GM23248 (cell line): ENCODE data around the gene CD1C. TPM values are rescaled to one million over a fixed set of nuclear protein-coding genes. Genes with fewer than 3 reads are reported as not detected.

ENCODE experiments used
- DNase-seq: peaks from one replicate; pipeline ENCODE4 v3.0.0-alpha.2; 2015
- H2AFZ ChIP-seq: fragments of 200-600 bp; sonication (generic); 2 replicates; pipeline ENCODE4 v1.6.1; 2016; ENCODE audit warnings: antibody characterized with exemption
- H3F3A ChIP-seq: fragments of 200-600 bp; sonication (generic); 2 replicates; pipeline ENCODE4 v1.6.1; 2016; ENCODE audit warnings: mild to moderate bottlenecking, antibody characterized with exemption, mixed run types; ENCODE audit not compliant: insufficient read depth
- H3K27ac ChIP-seq: fragments of 200-600 bp; sonication (generic); 2 replicates; pipeline ENCODE4 v1.5.1; 2016; ENCODE audit warnings: mild to moderate bottlenecking
- H3K27me3 ChIP-seq: fragments of 200-600 bp; sonication (generic); replicated peaks from 2 replicates; pipeline ENCODE4 v1.6.1; 2016; ENCODE audit warnings: mild to moderate bottlenecking; ENCODE audit not compliant: insufficient read depth
- H3K36me3 ChIP-seq: fragments of 200-600 bp; sonication (generic); 2 replicates; pipeline ENCODE4 v1.6.1; 2016; ENCODE audit warnings: low read depth, mild to moderate bottlenecking
- H3K4me1 ChIP-seq: fragments of 200-600 bp; sonication (generic); 2 replicates; pipeline ENCODE4 v1.6.1; 2016; ENCODE audit warnings: mild to moderate bottlenecking; ENCODE audit not compliant: insufficient read depth
- H3K4me2 ChIP-seq: fragments of 200-600 bp; sonication (generic); one replicate; pipeline ENCODE4 v1.6.1; 2016; ENCODE audit warnings: mild to moderate bottlenecking; ENCODE audit not compliant: unreplicated experiment
- H3K4me3 ChIP-seq: fragments of 200-600 bp; sonication (generic); 2 replicates; pipeline ENCODE4 v1.5.1; 2016; ENCODE audit warnings: mild to moderate bottlenecking
- H3K79me2 ChIP-seq: fragments of 200-600 bp; sonication (generic); 2 replicates; pipeline ENCODE4 v1.6.1; 2016; ENCODE audit warnings: mild to moderate bottlenecking; ENCODE audit not compliant: insufficient read depth
- H3K9ac ChIP-seq: fragments of 200-600 bp; sonication (generic); 2 replicates; pipeline ENCODE4 v1.6.1; 2016; ENCODE audit warnings: mild to moderate bottlenecking
- H3K9me2 ChIP-seq: fragments of 200-600 bp; sonication (generic); 2 replicates; pipeline ENCODE4 v1.6.1; 2016; ENCODE audit warnings: mixed run types, mild to moderate bottlenecking, moderate library complexity; ENCODE audit not compliant: insufficient read depth
- H3K9me3 ChIP-seq: fragments of 200-600 bp; sonication (generic); one replicate; pipeline ENCODE4 v1.6.1; 2017; ENCODE audit warnings: low read depth
- H4K20me1 ChIP-seq: fragments of 200-600 bp; sonication (generic); 2 replicates; pipeline ENCODE4 v1.6.0; 2016; ENCODE audit not compliant: insufficient read depth
- EZH2 ChIP-seq: fragments of 200-600 bp; sonication (generic); IDR thresholded peaks from 2 replicates; pipeline ENCODE4 v1.6.1; 2018; ENCODE audit warnings: antibody characterized with exemption, mild to moderate bottlenecking; ENCODE audit not compliant: insufficient read depth, poor library complexity, severe bottlenecking
- EZH2phosphoT487 ChIP-seq: fragments of 200-600 bp; sonication (generic); IDR thresholded peaks from 2 replicates; pipeline ENCODE4 v1.6.1; 2018; ENCODE audit warnings: antibody characterized with exemption, moderate library complexity, mild to moderate bottlenecking, low read depth; ENCODE audit not compliant: insufficient read depth
- WGBS, 2 experiments: methylation state at CpG; one replicate each; pipeline ENCODE4 v1.1.6; 2015 to 2017; ENCODE audit warnings: low lambda C conversion rate in 2 of 2, low coverage in 1 of 2; ENCODE audit errors: missing lambda C conversion rate in 2 of 2; 5-methylcytosine and 5-hydroxymethylcytosine counted together
- in situ Hi-C: fragments of 300-500 bp; cut with MboI; formaldehyde crosslinking; loops from 2 replicates; pipeline ENCODE4 v1.15.0; 2020
- polyA plus RNA-seq: library from polyadenylated mRNA; unstranded; fragments of >200 nt; fragmentation: Nextera tagmentation; extraction: Ambion mirVana; gene quantifications from 2 replicates; pipeline ENCODE4 v1.2.1, GENCODE V29; 2016
- total RNA-seq: library from RNA; depleted of rRNA; stranded (reverse); fragments of >200 nt; shearing (Covaris generic); gene quantifications from 2 replicates; pipeline ENCODE4 v1.2.3, GENCODE V29; 2014

CD1C gene
- total and polyA plus RNA-seq, 2 experiments from 2014 or later: not detected

DNA sequence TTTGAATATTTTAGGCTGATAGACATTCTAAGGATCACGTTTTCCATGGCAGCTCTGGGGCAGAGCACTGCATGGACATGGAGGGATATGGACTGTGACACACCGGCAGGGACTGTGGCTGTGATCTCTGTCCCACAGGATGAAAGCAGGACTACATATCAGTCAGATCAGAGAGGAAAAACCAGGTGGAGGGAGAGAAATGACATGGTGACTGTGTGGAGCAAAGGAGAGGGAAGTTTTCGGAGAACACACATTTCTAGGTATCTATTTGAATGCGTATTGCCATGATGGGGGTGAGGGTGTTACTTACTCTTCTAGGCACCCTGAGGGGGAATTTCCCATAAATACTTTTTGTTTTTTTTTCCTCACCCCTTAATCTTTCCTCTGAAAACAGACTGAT is 3.2 kb upstream of the CD1C start:
- no peak overlapping the region for H3K27ac ChIP-seq
- H3K79me2 ChIP-seq: no peaks in the 10 kb centered on the region
- no peaks in the 10 kb centered on the region for H4K20me1 ChIP-seq
- H3F3A ChIP-seq: no peaks in the 10 kb centered on the region
- no peaks in the 10 kb centered on the region for H3K9me2 ChIP-seq
- in situ Hi-C loops: no loop called here
- 20 to 22% methylated on average over 4 of the region's 4 CpGs for WGBS, 2 experiments
- no peaks in the 10 kb centered on the region for H3K27me3 ChIP-seq
- no peaks in the 10 kb centered on the region for H3K36me3 ChIP-seq
- no peak overlapping the region for H3K9ac ChIP-seq
- TF ChIP-seq EZH2 (no peak), EZH2phosphoT487 (no peak)
- H3K9me3 ChIP-seq: no peaks in the 10 kb centered on the region
- no peak overlapping the region for H3K4me3 ChIP-seq
- no peak for DNase-seq
- no peak overlapping the region for H2AFZ ChIP-seq
- no peak overlapping the region for H3K4me2 ChIP-seq
- no peaks in the 10 kb centered on the region for H3K4me1 ChIP-seq

DNA sequence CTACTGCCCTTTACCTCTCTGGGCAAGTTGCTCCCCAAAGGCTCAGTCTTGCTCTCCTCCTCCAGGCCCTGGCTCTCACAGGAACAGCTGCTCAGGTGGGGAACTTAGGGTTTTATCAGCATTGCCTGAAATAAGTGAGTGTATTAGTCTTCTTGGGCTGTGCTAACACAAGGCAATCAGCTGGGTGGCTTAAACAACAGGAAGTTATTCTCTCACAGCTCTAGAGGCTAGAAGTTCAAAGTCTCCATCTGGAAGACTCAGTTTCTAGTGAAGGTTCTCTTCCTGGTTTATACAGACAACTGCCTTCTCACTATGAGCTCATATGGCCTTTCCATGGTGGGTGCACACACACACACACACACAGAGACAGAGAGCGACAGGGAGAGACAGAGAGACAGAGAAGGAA is 2.8 kb upstream of the CD1C start:
- no peak overlapping the region for H3K4me2 ChIP-seq
- DNase-seq: no peak
- in situ Hi-C loops: no loop called here
- H3K9me2 ChIP-seq: no peaks in the 10 kb centered on the region
- no peak overlapping the region for H2AFZ ChIP-seq
- H3K27me3 ChIP-seq: no peaks in the 10 kb centered on the region
- H3K4me1 ChIP-seq: no peaks in the 10 kb centered on the region
- no peaks in the 10 kb centered on the region for H4K20me1 ChIP-seq
- H3K9me3 ChIP-seq: no peaks in the 10 kb centered on the region
- H3K79me2 ChIP-seq: no peaks in the 10 kb centered on the region
- no peaks in the 10 kb centered on the region for H3F3A ChIP-seq
- TF ChIP-seq EZH2 (no peak), EZH2phosphoT487 (no peak)
- no peak overlapping the region for H3K4me3 ChIP-seq
- no peak overlapping the region for H3K27ac ChIP-seq
- H3K9ac ChIP-seq: no peak overlapping the region
- 8 to 12% methylated on average over 1 of the region's 1 CpG for WGBS, 2 experiments
- H3K36me3 ChIP-seq: no peaks in the 10 kb centered on the region

DNA sequence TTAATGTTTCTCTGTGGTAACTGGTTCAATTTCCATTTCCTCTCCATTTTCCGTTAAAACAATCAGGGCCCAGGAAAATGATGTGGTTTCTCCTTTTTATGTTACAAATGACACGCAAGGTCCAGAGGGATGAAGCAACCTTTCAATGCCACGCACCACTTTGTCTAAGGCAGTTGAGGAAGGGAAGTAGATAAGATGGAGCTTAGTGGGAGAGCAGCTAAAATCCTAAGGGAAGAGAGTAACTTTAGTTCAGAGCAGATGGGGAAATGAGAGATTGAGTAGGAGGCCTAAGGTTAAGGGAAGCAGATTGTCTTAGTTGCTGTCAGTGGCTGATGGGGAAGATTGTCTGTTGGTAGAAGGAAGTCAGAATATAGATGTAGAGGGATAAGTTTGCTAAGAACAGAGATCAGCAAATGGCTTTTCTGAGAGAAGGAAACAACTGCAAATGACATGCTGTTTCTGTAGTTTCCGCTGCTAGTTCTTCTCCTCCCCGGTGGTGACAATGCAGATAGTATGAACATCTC is 660 bp downstream of the CD1C start:
- Histone ChIP-seq H3K9ac (no peak overlapping the region), H3K27me3 (no peaks in the 10 kb centered on the region), H3K9me2 (no peaks in the 10 kb centered on the region), H3F3A (no peaks in the 10 kb centered on the region), H3K36me3 (no peaks in the 10 kb centered on the region), H4K20me1 (no peaks in the 10 kb centered on the region), H3K9me3 (no peaks in the 10 kb centered on the region), H3K27ac (no peak overlapping the region), H2AFZ (no peak overlapping the region), H3K79me2 (no peaks in the 10 kb centered on the region), H3K4me3 (no peak overlapping the region), H3K4me1 (no peaks in the 10 kb centered on the region), H3K4me2 (no peak overlapping the region)
- in situ Hi-C loops: no loop called here
- TF ChIP-seq EZH2phosphoT487 (no peak), EZH2 (no peak)
- no peak for DNase-seq
- 19 to 27% methylated on average over 5 of the region's 5 CpGs for WGBS, 2 experiments

DNA sequence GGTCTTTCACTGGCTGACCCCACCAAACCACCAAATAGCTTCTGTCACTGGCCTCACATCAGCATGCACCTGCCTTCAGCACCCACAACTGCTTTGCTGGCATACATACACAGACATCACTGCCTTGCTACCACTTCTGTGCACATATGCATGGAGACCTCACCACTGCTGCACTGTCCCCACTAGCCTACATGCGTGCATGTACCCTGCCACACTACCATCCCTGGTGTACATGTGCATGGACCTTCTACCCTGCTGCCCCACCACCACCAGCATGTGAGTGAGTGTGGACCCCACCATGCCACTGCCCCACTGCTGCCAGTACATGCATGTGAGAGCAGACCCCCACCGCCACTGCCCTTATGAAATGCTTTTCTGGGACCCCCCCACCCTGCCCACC is 6.1 kb downstream of the CD1C start:
- Histone ChIP-seq H3K79me2 (no peaks in the 10 kb centered on the region), H3K4me1 (no peaks in the 10 kb centered on the region), H3K4me3 (no peak overlapping the region), H3K4me2 (no peak overlapping the region), H3F3A (no peaks in the 10 kb centered on the region), H3K9me2 (no peaks in the 10 kb centered on the region), H2AFZ (no peak overlapping the region), H3K9me3 (no peaks in the 10 kb centered on the region), H3K27me3 (no peaks in the 10 kb centered on the region), H3K9ac (no peak overlapping the region), H4K20me1 (no peaks in the 10 kb centered on the region), H3K36me3 (no peaks in the 10 kb centered on the region), H3K27ac (no peak overlapping the region)
- TF ChIP-seq EZH2phosphoT487: no peak
- TF ChIP-seq EZH2: no peak
- WGBS, 2 experiments: 11 to 14% methylated on average over 1 to 2 of the region's 2 CpGs
- in situ Hi-C loops: no loop called here
- no peak for DNase-seq

DNA sequence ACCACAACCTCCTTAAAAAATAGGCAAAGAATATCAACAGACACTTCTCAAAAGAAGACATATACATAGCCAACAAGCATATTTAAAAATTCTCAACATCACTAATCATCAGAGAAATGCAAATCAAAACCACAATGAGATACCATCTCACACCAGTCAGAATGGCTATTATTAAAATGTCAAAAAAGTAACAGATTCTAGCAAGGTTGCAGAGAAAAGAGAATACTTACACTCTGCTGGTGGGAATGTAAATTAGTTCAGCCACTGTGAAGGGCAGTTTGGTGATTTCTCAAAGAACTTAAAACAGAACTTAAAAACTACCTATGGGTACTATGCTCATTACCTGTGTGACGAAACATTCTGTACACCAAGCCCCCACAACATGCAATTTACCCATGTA is 20.9 kb downstream of the CD1C start:
- H3K27me3 ChIP-seq: no peaks in the 10 kb centered on the region
- H3K27ac ChIP-seq: no peak overlapping the region
- no peaks in the 10 kb centered on the region for H3K36me3 ChIP-seq
- H3K4me2 ChIP-seq: no peak overlapping the region
- H3K4me3 ChIP-seq: no peak overlapping the region
- no peak overlapping the region for H2AFZ ChIP-seq
- no peak for DNase-seq
- H3K4me1 ChIP-seq: no peaks in the 10 kb centered on the region
- H3F3A ChIP-seq: no peaks in the 10 kb centered on the region
- 25 to 31% methylated on average over 1 of the region's 1 CpG for WGBS, 2 experiments
- no peaks in the 10 kb centered on the region for H3K9me2 ChIP-seq
- H3K79me2 ChIP-seq: no peaks in the 10 kb centered on the region
- H3K9me3 ChIP-seq: no peaks in the 10 kb centered on the region
- in situ Hi-C loops: no loop called here
- TF ChIP-seq EZH2phosphoT487 (no peak), EZH2 (no peak)
- no peaks in the 10 kb centered on the region for H4K20me1 ChIP-seq
- H3K9ac ChIP-seq: no peak overlapping the region
